ENCODE measurements around the gene RPS6KA5.
"Not testable (repeated sequence)": the region's sequence is repeated elsewhere in the genome, so short reads cannot be mapped to it uniquely, and the experiment has no call there.

Gene RPS6KA5

DNA sequence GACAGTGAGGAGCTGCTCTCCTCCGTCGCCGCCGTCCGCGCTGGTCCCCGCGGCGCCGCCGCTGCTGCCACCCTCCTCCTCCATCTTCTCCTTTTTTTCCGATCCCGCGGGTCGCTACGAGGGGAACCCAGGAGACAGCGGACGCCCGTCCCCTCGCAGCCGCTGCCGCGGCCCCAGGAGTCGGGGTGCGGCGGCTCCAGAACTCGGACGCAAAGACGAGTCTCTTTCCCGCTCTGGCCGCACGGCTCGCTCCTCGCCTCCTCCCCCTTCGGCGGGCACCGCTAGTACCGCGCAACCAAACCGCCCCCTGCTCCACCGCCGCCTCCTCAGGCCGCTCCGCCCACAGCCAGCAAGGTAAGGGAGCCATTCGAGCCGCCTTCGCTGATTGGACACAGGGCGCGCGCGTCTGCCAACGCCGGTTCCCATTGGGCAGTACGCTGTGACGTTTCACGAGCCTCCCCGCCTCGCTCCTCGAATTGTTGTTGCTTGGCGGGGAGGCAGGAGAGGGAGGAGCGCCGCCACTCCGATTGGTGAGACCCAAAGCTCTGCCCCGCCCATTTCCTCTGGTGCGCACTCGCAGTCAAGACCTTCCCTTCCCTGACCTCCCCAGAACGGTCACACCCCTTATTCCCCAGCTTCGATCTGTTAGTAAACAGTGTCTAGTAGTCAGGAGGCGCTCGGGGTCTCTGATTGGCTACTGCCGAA lies at the start of gene RPS6KA5:
TSS of gene RPS6KA5 (minus strand) at position 291 of the 705 bp plus-strand sequence. CDS start at position 84, 207 bp downstream.
- DNase-seq = peak; percentile 99 to 100

DNA sequence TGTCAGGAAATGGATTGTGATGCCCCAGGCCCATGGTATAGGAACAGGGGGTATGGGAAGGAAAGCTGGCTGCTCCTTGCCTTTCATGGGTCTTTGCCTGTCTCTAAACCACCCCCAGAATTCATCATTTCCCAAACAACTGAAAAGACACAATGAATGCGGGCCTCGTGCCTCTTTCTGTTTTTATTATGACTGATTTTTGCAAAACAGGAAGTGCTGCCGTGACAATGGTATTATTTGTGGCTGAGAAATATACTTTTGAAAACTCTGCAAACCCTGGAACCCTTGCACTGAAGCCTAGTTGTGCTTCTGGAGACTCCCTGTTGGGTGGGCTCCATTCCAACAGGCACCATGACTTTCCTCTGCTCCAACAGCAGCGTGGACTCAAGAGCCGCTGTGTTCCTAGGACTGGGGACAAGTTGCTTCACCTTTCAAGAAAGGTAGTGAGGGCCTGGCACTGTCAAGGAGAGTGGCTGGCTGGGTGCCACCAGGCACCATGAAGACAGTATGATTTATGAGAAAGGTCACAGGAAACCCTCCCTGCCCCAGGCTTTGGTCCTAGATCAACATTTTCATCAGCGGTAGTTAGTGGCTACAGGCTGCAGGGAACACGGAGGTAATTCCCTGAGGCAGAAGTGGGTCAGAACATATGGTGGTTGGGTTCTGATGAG lies 48.6 kb upstream of the RPS6KA5 start:
- no peak for DNase-seq

DNA sequence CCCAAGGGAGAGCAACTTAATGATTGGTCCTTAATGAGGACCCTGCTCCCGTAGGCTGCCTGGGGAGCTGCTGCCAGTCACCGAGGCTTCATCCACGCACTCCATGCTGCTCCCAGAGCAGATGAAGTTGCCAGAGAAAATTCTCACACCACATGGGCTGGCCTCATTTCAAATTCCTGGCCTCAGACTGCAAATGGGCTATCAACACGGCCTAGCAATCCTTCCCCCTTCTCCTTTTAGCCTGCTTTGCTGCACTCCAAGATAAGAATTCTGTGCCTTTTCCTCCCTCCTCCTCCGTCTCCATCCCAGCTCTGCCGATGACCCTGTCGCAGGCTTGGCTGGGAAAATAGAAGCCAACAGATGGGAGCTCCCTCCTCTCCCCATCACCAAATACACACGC lies 42.7 kb upstream of the RPS6KA5 start:
- DNase-seq = no peak

DNA sequence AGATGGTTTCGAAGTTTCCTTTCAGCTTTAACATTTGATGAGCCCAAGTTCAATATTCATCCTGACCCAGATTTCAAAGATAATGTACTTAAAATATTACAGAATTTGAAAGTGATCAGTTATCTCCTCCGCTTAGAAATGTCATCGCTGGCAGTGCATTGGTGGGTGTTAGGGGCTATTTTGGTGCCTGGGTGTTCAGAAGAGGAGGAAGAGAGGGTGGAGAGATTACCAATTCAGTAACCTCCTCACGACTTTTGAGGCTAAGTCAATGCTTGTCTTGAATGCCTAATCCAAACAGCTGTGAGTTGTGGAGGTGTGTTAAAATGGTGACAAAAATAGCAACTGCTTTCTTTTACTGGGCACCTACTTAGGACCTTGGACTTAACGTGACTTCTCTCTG lies 39.7 kb upstream of the RPS6KA5 start:
- DNase-seq = no peak

DNA sequence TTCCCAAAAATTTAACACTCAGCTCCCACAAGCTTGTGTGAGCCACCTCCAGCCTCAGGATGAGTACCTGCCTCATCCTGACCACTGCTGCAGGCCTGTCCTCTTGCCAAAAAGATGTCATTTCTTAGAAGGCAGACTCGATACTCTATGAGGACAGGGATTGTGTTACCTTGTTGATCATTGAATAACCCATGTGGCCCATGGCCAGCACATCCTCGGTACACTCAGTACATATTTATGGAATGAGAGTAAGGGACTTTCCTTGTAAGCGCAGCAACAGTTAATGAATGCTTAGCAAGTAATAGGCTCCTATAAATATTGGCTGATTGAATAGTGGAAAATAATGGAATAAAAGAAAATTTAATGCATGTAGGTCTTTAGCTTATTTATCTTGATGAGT lies 38.1 kb upstream of the RPS6KA5 start:
- DNase-seq = no peak

DNA sequence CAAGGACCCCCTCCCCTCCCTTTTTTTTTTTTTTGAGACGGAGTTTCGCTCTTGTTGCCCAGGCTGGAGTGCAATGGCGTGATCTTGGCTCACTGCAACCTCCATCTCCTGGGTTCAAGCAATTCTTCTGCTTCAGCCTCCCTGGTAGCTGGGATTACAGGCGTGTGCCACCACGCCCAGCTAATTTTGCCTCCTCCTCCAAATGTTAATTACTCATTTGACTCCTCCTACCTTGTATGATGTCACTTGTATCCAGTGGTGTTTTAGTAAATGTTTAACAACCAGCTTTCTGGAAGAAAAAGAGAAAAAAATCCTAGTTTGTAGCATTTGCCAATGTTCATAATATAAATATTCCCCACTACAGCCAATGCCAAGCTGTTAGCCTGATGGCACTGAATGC lies 37.2 kb upstream of the RPS6KA5 start:
- not testable (repeated sequence) for DNase-seq

DNA sequence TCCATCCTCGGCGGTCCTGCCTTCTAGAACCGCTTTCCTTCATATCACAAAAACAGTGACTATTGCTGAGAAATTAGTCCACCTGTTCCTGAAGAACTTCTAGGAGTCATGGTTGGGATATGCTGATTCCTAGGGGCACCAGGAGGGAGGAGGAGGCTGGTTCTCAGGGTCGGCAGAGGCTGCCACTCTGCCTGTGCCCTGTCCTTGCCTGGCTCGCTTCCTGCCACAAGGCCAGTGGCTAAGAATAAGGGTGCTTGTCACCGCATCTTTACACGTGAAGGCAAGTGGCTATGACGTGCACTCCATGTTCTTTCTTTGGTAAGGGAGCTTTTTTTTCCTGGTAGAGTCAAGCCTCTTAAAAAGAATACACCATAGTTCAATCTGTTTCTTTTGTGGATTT lies 34.7 kb upstream of the RPS6KA5 start:
- no peak for DNase-seq

DNA sequence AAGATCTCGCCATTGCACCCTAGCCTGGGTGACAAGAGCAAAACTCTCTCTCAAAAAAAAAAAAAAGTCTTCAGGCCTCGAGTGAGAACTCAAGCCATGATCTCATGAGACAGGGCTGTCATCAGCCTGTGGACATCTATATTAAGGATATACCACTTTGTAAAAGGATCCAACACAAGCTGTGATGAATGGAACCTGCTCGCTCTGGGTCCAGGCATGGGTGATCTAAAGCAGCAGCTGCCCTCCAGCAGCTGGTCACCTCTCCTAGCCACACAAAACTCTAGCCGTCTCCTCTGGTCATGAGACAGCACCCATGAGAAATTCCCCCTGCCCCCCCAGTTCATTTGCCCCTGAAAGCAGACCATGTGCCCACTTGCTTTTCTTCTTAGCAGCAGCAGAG lies 34.3 kb upstream of the RPS6KA5 start:
- DNase-seq = no peak

DNA sequence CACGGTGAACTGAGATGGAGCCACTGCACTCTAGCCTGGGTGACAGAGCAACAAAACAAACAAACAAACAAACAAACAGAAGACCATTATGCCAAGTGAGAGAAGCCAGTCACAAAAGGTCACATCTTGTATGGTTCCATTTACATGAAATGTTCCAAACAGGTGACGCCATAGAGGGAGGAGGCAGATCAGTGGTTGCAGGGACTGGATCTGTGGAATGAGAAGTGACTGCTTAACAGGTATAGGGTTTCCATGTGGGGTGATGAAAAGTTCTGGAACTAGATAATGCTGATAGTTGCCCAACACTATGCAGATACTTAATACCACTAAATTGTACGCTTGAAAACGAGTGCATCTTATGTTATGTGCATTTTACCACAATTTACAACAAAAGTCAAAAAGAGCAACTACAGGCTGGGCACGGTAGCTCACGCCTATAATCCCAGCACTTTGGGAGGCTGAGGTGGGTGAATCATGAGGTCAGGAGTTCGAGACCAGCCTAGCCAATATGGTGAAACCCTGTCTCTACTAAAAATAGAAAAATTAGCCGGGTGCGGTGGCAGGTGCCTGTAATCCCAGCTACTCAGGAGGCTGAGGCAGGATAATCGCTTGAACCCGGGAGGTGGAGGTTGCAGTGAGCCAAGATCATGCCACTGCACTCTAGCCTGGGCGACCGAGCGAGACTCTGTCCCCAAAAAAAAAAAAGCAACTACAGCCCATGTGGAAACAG lies 33.5 kb upstream of the RPS6KA5 start:
- not testable (repeated sequence) for DNase-seq

DNA sequence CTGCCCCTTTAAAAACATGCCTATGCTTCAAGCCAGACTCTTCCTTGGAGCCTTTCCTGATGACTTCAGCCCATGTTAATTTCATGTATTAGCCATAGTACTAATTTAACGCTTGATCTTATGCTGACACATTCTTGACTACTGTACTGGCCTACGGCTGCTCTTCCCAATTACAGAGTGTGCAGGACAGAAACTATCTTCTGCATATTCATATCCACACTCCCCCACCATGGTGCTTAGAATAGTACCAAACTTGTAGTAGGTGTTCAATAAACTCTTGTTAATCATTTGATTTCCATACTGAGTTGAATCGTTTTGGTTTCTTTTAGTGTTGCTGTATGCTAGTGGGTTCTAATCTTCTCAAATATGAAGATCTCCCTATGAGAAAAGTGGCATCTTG lies 31.6 kb upstream of the RPS6KA5 start:
- DNase-seq = no peak

DNA sequence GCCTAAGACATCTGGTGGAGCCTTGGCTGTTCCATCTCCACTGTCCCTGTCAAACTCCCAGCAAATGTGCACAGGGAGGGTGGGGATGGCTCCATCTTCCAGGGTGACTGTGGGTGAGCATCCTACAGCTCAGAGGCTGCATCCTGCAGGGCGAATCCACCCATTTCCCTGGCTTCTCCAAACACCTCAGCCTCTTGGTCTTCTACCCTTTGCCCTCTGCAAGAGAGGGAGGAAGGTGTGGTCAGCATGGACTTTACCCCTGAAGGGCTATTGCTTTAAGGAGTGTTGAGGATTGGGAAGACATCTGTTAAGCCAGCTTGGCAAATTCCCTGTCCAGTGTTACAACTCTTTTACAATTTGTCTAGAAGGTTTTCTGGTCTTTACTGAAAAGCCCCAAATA lies 30.3 kb upstream of the RPS6KA5 start:
- no peak for DNase-seq

DNA sequence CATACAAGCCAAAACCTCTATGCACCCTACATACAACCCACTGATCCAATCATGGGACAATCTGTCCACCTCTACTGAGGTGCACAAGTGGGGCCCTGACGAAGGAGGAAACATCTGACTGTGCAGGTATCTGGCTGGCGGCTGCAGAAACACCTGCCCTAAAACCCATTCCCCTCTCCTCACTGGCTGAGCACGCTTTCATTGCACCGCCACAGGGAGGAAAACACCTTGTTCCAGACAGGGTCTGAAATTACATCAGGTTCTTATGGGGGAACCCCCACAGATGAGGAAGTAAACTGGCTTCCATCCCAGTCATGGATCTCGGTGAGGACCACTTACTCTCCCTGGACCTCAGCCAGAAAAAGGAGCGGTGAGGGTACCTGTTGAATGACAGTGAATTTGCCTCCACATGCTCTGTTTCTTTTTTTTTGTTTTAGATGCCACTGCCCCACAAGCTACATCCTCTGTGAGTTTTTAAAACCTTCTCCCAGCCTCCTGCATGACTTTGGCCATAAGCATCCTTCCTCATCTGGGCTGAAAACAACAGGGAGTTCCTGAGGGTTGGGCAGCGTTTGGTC lies 29.6 kb upstream of the RPS6KA5 start:
- no peak for DNase-seq

DNA sequence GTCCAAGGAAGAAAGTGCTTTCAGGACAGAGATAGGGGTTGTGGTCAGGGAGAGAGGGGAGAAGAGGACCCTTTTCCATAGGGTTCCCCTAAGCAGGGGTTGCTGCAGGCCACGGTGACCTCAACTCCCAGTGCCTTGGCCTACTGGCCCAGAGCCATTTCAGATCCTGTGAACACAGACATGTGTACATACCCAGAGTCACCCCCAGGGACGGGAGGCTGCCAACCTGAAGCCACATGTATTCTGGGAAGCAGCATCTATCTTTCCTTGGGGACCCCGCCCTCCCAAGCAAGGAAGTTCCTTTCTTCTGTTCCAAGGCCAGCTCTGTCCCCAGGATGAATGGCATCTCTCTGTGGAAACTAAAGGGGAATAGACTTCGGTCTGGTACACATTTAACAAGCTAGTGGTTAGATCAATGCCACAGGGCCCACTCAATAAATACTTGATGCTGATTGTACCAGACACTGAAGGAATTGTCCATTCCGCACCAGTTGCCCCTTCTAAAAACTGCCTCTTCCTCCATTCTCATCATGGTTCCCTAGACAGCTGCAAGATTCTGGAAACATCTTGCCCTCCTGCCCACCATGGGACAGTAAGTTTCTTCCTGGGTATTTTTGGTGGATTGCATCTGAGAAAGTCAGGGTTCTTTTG lies 28.3 kb upstream of the RPS6KA5 start:
- DNase-seq = no peak

DNA sequence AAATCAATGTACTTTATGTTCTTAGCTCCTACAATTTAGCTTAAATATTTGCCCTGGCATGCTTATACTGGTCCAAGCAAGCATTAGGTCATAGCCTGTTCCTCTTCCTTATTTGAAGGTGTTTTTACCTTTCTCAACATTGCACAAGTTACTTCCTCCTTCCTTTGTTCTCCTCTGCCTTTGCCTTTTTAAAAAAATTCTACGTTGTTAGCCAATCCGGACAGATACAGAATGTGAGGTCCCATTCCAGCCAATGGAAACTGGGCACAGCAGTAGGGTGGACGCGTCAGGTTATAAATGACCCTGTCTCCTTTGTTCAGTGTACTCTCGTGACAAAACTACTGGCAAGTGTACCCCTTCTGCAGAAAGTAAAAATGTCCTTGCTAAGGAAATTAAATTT lies 27.0 kb upstream of the RPS6KA5 start:
- not testable (repeated sequence) for DNase-seq

DNA sequence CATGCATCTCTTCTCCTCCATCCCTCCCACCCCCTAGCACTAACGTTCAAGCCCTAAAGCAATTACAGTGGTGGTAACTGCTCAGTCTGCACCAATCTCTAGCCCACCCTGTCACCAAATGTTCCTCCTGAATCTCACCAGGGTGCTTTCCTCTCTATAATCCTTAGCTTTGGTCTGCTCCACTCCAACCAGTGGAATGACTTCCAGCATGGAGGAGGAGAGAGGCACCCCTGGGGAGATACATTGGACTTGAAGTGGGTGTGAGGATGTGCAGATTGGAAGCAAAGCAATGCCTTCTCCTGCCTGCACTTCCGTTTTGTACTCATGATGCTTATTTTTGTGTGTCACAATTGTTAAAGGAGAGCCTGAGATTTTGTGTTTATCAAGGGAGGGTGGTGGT lies 24.1 kb upstream of the RPS6KA5 start:
- no peak for DNase-seq

DNA sequence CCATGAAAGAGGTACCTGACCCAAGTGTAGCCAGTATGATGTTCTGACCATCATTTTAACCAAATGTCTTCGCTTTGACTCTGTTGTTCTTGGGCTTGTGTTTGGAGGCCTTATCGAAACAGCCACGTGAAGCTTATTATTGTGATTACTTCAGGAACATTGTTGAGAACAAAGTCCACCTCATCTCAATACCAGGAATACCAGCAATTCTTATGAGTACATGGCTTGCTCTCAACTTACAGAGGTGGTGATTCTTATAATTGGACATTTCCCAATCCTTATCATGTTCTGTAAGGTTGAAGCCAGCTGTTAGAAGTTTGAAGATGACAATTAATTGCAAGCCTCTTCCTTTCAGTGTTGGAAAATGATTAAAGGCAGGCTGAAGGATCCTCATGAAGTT lies 21.8 kb upstream of the RPS6KA5 start:
- DNase-seq = no peak

DNA sequence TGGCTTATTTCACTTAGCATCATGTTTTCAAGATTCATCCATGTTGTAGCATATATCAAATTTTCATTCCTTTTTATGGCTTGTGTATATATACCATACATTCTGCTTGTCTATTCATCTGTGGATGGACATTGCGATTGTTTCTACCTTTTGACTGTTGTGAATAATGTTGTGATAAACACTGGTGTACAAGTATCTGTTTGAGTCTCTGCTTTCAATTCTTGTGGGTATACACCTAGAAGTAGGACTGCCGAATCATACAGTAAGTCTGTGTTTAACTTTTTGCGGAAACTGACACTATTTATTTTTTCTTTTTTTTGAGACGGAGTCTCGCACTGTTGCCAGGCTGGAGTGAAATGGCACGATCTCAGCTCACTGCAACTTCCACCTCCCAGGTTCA lies 19.6 kb upstream of the RPS6KA5 start:
- DNase-seq = no peak

DNA sequence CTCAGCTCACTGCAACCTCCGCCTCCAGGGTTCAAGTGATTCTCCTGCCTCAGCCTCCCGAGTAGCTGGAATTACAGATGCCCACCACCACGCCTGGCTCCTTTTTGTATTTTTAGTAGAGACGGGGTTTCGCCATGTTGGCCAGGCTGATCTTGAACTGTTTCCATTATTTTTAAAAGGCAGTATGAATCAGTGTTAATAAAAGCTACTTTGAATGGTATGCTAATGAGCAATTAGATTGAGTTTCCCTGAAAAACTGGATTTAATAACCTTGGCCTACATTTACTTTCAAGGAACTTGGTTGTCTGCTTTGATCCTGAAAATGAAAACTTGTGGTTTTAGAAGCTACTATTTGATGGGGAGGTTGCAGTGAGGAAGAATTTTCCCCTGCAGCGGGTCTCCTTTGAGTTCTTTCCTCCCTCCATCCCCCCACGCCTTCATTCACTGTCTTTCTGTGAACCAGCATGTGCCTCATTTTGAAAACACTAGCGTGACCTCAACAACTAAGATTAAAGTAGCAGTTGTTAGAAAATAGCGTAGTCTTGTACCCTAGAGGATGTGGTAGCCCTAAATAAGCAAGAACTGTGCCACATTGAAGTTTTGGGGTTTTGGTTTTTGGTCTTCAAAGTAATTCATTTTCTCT lies 17.8 kb upstream of the RPS6KA5 start:
- DNase-seq = no peak

DNA sequence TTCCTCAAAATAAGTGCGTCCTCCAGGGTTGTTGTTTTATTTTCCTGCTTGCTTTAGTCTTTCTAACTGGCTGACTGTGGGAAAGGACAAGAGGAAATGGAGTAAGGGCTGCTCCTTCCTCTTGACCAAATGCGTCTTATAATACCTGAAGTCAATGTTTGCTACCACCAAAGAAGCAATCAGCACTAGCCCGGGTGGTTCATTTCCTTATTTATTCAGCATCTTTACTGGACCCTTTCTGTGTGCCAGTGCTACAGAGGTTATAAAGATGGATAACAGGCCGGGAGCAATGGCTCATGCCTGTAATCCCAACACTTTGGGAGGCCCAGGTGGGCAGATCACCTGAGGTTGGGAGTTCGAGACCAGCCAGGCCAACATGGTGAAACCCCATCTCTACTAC lies 15.1 kb upstream of the RPS6KA5 start:
- no peak for DNase-seq

DNA sequence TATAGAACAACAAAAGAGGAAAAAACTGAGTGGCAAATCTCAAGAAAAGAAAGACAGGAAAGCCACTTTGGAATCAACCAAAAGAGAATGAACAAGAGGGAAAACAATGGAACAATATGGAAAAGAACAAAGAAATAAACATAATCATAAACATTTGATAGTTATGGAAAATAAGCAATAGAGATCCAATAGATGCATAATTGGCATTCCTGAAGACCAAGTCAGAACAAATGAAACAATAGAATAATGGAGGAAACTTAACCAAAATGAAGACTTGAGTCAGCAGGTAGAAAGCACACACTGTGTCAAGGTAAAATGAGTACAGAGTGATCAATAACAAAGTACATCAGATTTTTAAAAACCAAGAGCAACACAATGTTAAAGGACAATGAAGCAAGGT lies 10.1 kb upstream of the RPS6KA5 start:
- DNase-seq = no peak

DNA sequence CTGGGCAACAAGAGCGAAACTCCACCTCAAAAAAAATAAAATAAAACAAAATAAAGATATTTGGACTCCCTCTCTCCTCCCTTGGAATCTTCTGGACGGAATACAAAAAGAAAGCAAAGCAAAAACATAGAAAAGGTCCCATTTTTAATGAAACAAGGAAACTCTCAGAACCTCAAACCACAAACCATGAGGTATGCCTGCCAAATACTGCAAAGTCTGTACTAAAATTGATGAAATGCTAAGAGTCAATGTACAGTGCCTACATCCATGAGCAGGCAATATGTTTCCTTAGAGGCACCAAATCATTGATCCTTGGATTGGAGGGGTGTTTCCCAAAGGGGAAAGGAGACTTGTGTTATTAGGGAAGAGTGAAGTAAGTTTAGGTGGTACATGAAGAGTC lies 8.2 kb upstream of the RPS6KA5 start:
- no peak for DNase-seq

DNA sequence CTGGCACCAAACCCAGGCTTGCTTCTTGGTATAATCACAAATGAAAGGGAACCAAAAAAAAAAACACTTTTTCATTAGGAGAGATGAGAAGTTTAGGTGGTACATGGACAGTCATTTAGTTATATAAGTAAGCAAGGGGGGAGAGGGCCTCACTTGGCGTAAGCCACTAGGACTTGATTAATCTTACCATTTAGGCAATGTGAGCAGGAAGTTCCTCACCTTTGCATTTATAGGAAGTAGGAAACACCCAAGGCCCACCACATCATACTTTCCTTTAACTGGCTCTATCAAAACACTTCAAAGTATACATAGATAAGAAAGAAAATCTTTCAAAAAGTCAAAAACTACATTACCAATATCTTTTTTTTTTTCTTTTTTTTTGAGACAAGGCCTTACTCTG lies 6.7 kb upstream of the RPS6KA5 start:
- no peak for DNase-seq

DNA sequence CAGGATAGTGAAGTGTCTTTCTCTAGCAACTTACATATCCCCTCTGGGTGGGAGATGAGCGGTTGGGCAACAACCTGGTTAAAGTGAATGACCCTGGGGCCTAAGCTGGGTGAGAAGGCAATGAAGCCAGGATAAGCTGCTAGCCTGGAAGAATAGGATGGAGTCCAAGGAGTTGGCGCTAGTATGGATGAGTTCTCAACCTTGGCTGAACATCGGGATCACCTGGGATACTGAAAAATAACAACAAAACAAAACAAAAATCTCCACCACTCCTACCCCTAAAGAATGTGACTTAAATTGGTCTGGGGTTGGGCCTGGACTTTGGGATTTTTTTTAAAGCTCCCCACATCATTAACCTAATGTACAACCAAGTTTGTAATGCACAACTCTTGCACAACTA lies 4.8 kb upstream of the RPS6KA5 start:
- DNase-seq = no peak
